CD4-positive, alpha-beta T cell (primary cell): ENCODE measurements around the gene MGST1. TPM values are rescaled to one million over a fixed set of nuclear protein-coding genes. Genes with fewer than 3 reads are reported as not detected.

Experiments
- ATAC-seq: fragments of 200-7000 bp; cut with Tn5 transposase; one replicate; pipeline ENCODE4 v1.10.0; 2022; ENCODE audit warnings: mild to moderate bottlenecking; ENCODE audit not compliant: poor library complexity
- CTCF ChIA-PET: fragments of 350-600 bp; sonication (Branson Sonifier 250); formaldehyde crosslinking; loops from one replicate; lab custom pipeline; 2021; ENCODE audit warnings: antibody characterized with exemption, inconsistent platforms; lab: Charles Lee
- POLR2A ChIA-PET: fragments of 350-600 bp; sonication (Branson Sonifier 250); formaldehyde crosslinking; loops from one replicate; lab custom pipeline; 2021; ENCODE audit warnings: antibody characterized with exemption, inconsistent platforms; lab: Charles Lee
- DNase-seq, 14 experiments: peaks; one replicate each; pipeline ENCODE4 v3.0.0-alpha.2; 2013 to 2020; ENCODE audit warnings: mixed read lengths in 2 of 14
- H3K27ac ChIP-seq, 2 donors: one replicate each; pipeline versions ENCODE4 v1.5.1 to v1.7.0; 2013; ENCODE audit warnings: low read length in 2 of 2, low read depth in 1 of 2, mild to moderate bottlenecking in 1 of 2
- H3K27me3 ChIP-seq, 2 experiments: 1 replicate in 1 of 2; 2 replicates in 1 of 2; pipeline versions ENCODE4 v1.6.1 to v1.7.0; 2013; ENCODE audit warnings: low read length in 2 of 2, control low read depth in 1 of 2, mild to moderate bottlenecking in 1 of 2, moderate library complexity in 1 of 2; ENCODE audit not compliant: insufficient read depth in 2 of 2, control insufficient read depth in 1 of 2
- H3K36me3 ChIP-seq: one replicate; pipeline ENCODE4 v1.6.1; 2013; ENCODE audit warnings: low read length, control low read depth; ENCODE audit not compliant: insufficient read depth
- H3K4me1 ChIP-seq: one replicate; pipeline ENCODE4 v1.6.1; 2013; ENCODE audit warnings: low read length, control low read depth; ENCODE audit not compliant: insufficient read depth
- H3K4me3 ChIP-seq: one replicate; pipeline ENCODE4 v1.5.1; 2013; ENCODE audit warnings: mild to moderate bottlenecking, low read length, moderate library complexity
- H3K9me3 ChIP-seq, 2 experiments: 1 replicate in 1 of 2; 2 replicates in 1 of 2; pipeline versions ENCODE4 v1.6.1 to v1.7.0; 2013; ENCODE audit warnings: low read length in 2 of 2, mild to moderate bottlenecking in 2 of 2, control low read depth in 1 of 2, moderate library complexity in 1 of 2; ENCODE audit not compliant: control insufficient read depth in 1 of 2, insufficient read depth in 1 of 2
- H3K27ac Mint-ChIP-seq: one replicate; pipeline ENCODE4 v1.8.0; 2020; ENCODE audit warnings: mixed read lengths
- H3K27me3 Mint-ChIP-seq: one replicate; pipeline ENCODE4 v1.8.0; 2021; ENCODE audit warnings: mixed read lengths
- H3K36me3 Mint-ChIP-seq: one replicate; pipeline ENCODE4 v1.8.0; 2021; ENCODE audit warnings: low read depth, mixed read lengths
- H3K4me1 Mint-ChIP-seq: one replicate; pipeline ENCODE4 v1.8.0; 2021; ENCODE audit warnings: low read depth, mixed read lengths
- H3K4me3 Mint-ChIP-seq: one replicate; pipeline ENCODE4 v1.8.0; 2020; ENCODE audit warnings: mild to moderate bottlenecking, mixed read lengths
- H3K9me3 Mint-ChIP-seq: one replicate; pipeline ENCODE4 v1.8.0; 2020; ENCODE audit warnings: mixed read lengths
- intact Hi-C, 2 experiments: fragments of 100-400 bp; cut with DNase I in 1 of 2; cut with micrococcal nuclease in 1 of 2; formaldehyde crosslinking; loops; one replicate each; pipeline versions ENCODE4 v1.15.1 to v1.9.0; 2023 to 2025; cut with DNase I, micrococcal nuclease
- total RNA-seq, 174 experiments: library from RNA in 2 of 174; stranded (reverse) in 2 of 174; gene quantifications; one replicate each; pipeline ENCODE4 v1.2.3 and lab custom pipeline; 2021 to 2026
- TF ChIP-seq, protein P1 (sequence below): fragments of 200-600 bp; IDR thresholded peaks from one replicate; pipeline ENCODE4 v1.8.0; 2022; ENCODE audit warnings: antibody characterized with exemption, mild to moderate bottlenecking

MGST1 gene
- total RNA-seq, 2 experiments from 2014 or later: 1.4 TPM; not detected in 1

- ATAC-seq (no peak), DNase-seq (no peak)
- no peaks in the 10 kb centered on the region for H3K36me3 ChIP-seq
- no peaks in the 10 kb centered on the region for H3K36me3 Mint-ChIP-seq
- no peaks in the 10 kb centered on the region for H3K27me3 Mint-ChIP-seq
- no peaks in the 10 kb centered on the region for H3K27me3 ChIP-seq
- peaks cover 0 to 5% of the 10 kb centered on the region in 2 experiments for H3K9me3 ChIP-seq
- no peak overlapping the region for H3K4me3 ChIP-seq
- no peaks in the 10 kb centered on the region for H3K4me1 Mint-ChIP-seq
- H3K4me3 Mint-ChIP-seq: no peak overlapping the region
- TF ChIP-seq, protein P1, sequence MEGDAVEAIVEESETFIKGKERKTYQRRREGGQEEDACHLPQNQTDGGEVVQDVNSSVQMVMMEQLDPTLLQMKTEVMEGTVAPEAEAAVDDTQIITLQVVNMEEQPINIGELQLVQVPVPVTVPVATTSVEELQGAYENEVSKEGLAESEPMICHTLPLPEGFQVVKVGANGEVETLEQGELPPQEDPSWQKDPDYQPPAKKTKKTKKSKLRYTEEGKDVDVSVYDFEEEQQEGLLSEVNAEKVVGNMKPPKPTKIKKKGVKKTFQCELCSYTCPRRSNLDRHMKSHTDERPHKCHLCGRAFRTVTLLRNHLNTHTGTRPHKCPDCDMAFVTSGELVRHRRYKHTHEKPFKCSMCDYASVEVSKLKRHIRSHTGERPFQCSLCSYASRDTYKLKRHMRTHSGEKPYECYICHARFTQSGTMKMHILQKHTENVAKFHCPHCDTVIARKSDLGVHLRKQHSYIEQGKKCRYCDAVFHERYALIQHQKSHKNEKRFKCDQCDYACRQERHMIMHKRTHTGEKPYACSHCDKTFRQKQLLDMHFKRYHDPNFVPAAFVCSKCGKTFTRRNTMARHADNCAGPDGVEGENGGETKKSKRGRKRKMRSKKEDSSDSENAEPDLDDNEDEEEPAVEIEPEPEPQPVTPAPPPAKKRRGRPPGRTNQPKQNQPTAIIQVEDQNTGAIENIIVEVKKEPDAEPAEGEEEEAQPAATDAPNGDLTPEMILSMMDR: no peak
- H3K4me1 ChIP-seq: no peaks in the 10 kb centered on the region
- H3K9me3 Mint-ChIP-seq: peaks cover 12% of the 10 kb centered on the region
- ChIA-PET CTCF (no interaction called here), POLR2A (no interaction called here)
- H3K27ac Mint-ChIP-seq: no peak overlapping the region
- H3K27ac ChIP-seq: no peak overlapping the region
- intact Hi-C loops: no loop called here
These were observed 15.4 kb upstream of the MGST1 start for GRCh38 chr12:16331998-16332397.

DNA sequence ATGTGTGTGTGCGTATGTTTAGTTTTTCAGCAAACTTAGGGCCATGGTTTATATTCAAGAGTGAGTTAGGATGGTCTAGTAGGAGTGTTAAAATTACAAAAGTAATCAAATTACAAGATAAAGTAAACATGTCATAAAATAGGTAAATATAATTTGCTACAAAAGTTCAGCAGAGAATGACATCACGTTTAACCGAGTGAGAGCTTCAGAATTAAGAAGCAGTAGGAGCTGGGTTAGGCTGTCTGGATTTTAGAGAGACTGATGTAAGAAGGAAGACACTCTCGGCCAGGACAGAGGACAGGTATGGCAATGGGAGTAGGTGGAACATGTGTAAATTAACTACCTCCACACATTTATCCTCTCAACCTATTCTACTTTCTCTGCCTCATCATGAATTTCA is 11.6 kb upstream of the MGST1 start:
- ATAC-seq (no peak), DNase-seq (no peak)
- Histone ChIP-seq H3K27ac (no peak overlapping the region), H3K36me3 (no peaks in the 10 kb centered on the region), H3K4me3 (no peak overlapping the region), H3K27me3 (no peaks in the 10 kb centered on the region), H3K9me3 (no peaks in the 10 kb centered on the region), H3K4me1 (no peaks in the 10 kb centered on the region)
- POLR2A ChIA-PET: no interaction called here
- no peak overlapping the region for H3K4me3 Mint-ChIP-seq
- no peaks in the 10 kb centered on the region for H3K4me1 Mint-ChIP-seq
- H3K27ac Mint-ChIP-seq: no peak overlapping the region
- peaks cover 10% of the 10 kb centered on the region for H3K9me3 Mint-ChIP-seq
- intact Hi-C loops: no loop called here
- CTCF ChIA-PET: no interaction called here
- TF ChIP-seq, protein P1: no peak
- H3K36me3 Mint-ChIP-seq: no peaks in the 10 kb centered on the region
- no peaks in the 10 kb centered on the region for H3K27me3 Mint-ChIP-seq

DNA sequence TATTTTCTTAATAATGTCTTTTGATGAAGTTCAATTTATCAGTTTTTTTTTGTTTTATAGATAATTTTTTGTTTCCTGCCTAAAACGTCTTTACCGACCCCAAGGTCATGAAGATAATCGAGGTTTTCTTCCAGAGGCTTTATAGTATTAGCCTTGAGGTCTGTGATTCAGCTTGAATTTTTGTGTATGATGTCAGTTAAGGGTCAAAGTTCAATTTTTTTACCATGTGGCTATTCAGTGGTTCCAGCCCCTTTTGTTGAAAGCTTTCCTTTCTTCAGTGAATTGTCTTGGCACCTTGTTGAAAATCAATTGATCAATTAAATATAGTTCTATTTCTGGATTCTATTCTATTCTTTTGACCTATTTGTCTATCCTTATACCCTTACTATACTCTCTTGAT is 3.2 kb upstream of the MGST1 start:
- Mint-ChIP-seq H3K9me3 (peaks cover 7% of the 10 kb centered on the region), H3K27me3 (peaks cover 17% of the 10 kb centered on the region), H3K27ac (no peak overlapping the region), H3K36me3 (no peaks in the 10 kb centered on the region), H3K4me3 (no peak overlapping the region), H3K4me1 (no peaks in the 10 kb centered on the region)
- Histone ChIP-seq H3K36me3 (no peaks in the 10 kb centered on the region), H3K4me1 (no peaks in the 10 kb centered on the region), H3K27me3 (peaks cover 0 to 11% of the 10 kb centered on the region in 2 experiments), H3K9me3 (peaks cover 0 to 6% of the 10 kb centered on the region in 2 experiments), H3K27ac (no peak overlapping the region), H3K4me3 (no peak overlapping the region)
- intact Hi-C loops: no loop called here
- CTCF ChIA-PET: no interaction called here
- TF ChIP-seq, protein P1: no peak
- ATAC-seq (no peak), DNase-seq (no peak)
- POLR2A ChIA-PET: no interaction called here
